GM20000 (cell line): ENCODE results near the gene CSAG2.
"Not testable (repeated sequence)": the region's sequence is repeated elsewhere in the genome, so short reads cannot be mapped to it uniquely, and the experiment has no call there.

ENCODE experiments used
- DNase-seq: peaks from one replicate; pipeline ENCODE4 v3.0.0; 2012; ENCODE audit warnings: low spot score
- CTCF ChIP-seq: IDR thresholded peaks from 2 replicates; pipeline ENCODE4 v1.5.1; 2012; ENCODE audit warnings: mild to moderate bottlenecking, control low read depth; ENCODE audit errors: extremely low read depth, missing control alignments

CSAG2 gene

GRCh38 chrX:152725409-152725808, 16.3 kb upstream of the CSAG2 start:
- no peak for TF ChIP-seq CTCF
- no peak for DNase-seq

- not testable (repeated sequence) for DNase-seq
Observed at GRCh38 chrX:152713815-152714787, 5.0 kb upstream of the CSAG2 start, which contains the start of gene MAGEA2B. TSS of gene MAGEA2B (plus strand) at chrX:152714628. CDS start at chrX:152717107, 2,479 bp downstream.

- DNase-seq, result not testable (repeated sequence)
Observed at GRCh38 chrX:152713195-152713594, 4.1 kb upstream of the CSAG2 start.

- not testable (repeated sequence) for DNase-seq
Observed at GRCh38 chrX:152706500-152706899, 2.6 kb downstream of the CSAG2 start.

GRCh38 chrX:152700390-152700789, 8.7 kb downstream of the CSAG2 start:
- not testable (repeated sequence) for DNase-seq

GRCh38 chrX:152697952-152698931, 10.8 kb downstream of the CSAG2 start, which contains the start of gene MAGEA3:
TSS of gene MAGEA3 (plus strand) at chrX:152698794. CDS start at chrX:152700833, 2,039 bp downstream.
- DNase-seq, result not testable (repeated sequence)

GRCh38 chrX:152681012-152681411, 28.1 kb downstream of the CSAG2 start:
- DNase-seq, result not testable (repeated sequence)

GRCh38 chrX:152674652-152675051, 34.4 kb downstream of the CSAG2 start:
- not testable (repeated sequence) for DNase-seq

- no peak for DNase-seq
- TF ChIP-seq CTCF, result no peak
Observed at GRCh38 chrX:152674135-152674534, 34.9 kb downstream of the CSAG2 start.

GRCh38 chrX:152663086-152663485, 46.0 kb downstream of the CSAG2 start:
- no peak for DNase-seq
- no peak for TF ChIP-seq CTCF

- DNase-seq, result no peak
- TF ChIP-seq CTCF, result peak; percentile 5
Observed at GRCh38 chrX:152658302-152658701, 50.8 kb downstream of the CSAG2 start.
